H1 (cell line): ENCODE measurements around the gene SLC15A4. TPM values are rescaled to one million over a fixed set of nuclear protein-coding genes. Genes with fewer than 3 reads are reported as not detected.

Source experiments
- CTCF ChIA-PET: fragments of 300-600 bp; sonication (Branson Sonifier 250); formaldehyde crosslinking; loops from one replicate; lab custom pipeline; 2021; ENCODE audit not compliant: partially characterized antibody; lab: Charles Lee
- POLR2A ChIA-PET: fragments of 300-600 bp; sonication (Branson Sonifier 250); formaldehyde crosslinking; loops from one replicate; lab custom pipeline; 2021; ENCODE audit warnings: inconsistent platforms; ENCODE audit not compliant: partially characterized antibody; lab: Charles Lee
- DNase-seq, 2 experiments: peaks; one replicate each; pipeline versions ENCODE4 v3.0.0 to v3.0.0-alpha.2; 2010 to 2022; ENCODE audit warnings: low spot score in 2 of 2, low read depth in 1 of 2, mixed read lengths in 1 of 2
- FAIRE-seq: peaks from 2 replicates; lab custom pipeline; 2011; peaks lifted over from hg19 to GRCh38; lab: Jason Lieb, UNC
- H2AFZ ChIP-seq: 2 replicates; pipeline ENCODE4 v1.8.1; 2012; ENCODE audit warnings: low read length, inconsistent platforms
- H2AK5ac ChIP-seq: 2 replicates; pipeline ENCODE4 v1.6.1; 2013; ENCODE audit warnings: low read depth, low read length
- H2BK120ac ChIP-seq: replicated peaks from 2 replicates; pipeline ENCODE3; 2013; ENCODE audit warnings: low read depth, low read length, inconsistent platforms
- H2BK12ac ChIP-seq: 2 replicates; pipeline ENCODE4 v1.6.1; 2013; ENCODE audit warnings: low read depth, low read length
- H2BK15ac ChIP-seq: 2 replicates; pipeline ENCODE4 v1.6.1; 2013; ENCODE audit warnings: low read length
- H2BK20ac ChIP-seq: 2 replicates; pipeline ENCODE4 v1.6.1; 2013; ENCODE audit warnings: low read length
- H2BK5ac ChIP-seq: 2 replicates; pipeline ENCODE4 v1.6.1; 2013; ENCODE audit warnings: low read depth, low read length
- H3K14ac ChIP-seq: 2 replicates; pipeline ENCODE4 v1.6.1; 2013; ENCODE audit warnings: inconsistent platforms; ENCODE audit not compliant: insufficient read length
- H3K18ac ChIP-seq: 2 replicates; pipeline ENCODE4 v1.6.1; 2013; ENCODE audit warnings: low read length; ENCODE audit errors: extremely low read depth
- H3K23ac ChIP-seq: 2 replicates; pipeline ENCODE4 v1.6.1; 2013; ENCODE audit warnings: inconsistent platforms; ENCODE audit not compliant: insufficient read length
- H3K23me2 ChIP-seq: 2 replicates; pipeline ENCODE4 v1.6.1; 2013; ENCODE audit warnings: low read depth, low read length
- H3K27ac ChIP-seq: 2 replicates; pipeline ENCODE4 v1.6.1; 2011; ENCODE audit warnings: low read depth, low read length, inconsistent platforms
- H3K27me3 ChIP-seq, 4 experiments: replicated peaks in 1 of 4; 1 replicate in 1 of 4; 2 replicates in 3 of 4; pipeline versions ENCODE4 v1.6.1 to v1.8.1; 2011 to 2013; ENCODE audit warnings: low read length in 3 of 4, mild to moderate bottlenecking in 3 of 4, inconsistent platforms in 2 of 4, mixed read lengths in 2 of 4, moderate library complexity in 1 of 4; ENCODE audit not compliant: control insufficient read depth in 3 of 4, insufficient read depth in 3 of 4; ENCODE audit errors: extremely low read depth in 1 of 4
- H3K36me3 ChIP-seq, 4 experiments: 2 replicates each; pipeline versions ENCODE4 v1.6.1 to v1.8.1; 2011 to 2013; ENCODE audit warnings: mild to moderate bottlenecking in 4 of 4, low read length in 3 of 4, moderate library complexity in 2 of 4, control low read depth in 1 of 4, inconsistent platforms in 1 of 4; ENCODE audit not compliant: insufficient read depth in 4 of 4, control insufficient read depth in 2 of 4
- H3K4ac ChIP-seq: replicated peaks from 2 replicates; pipeline ENCODE3; 2013; ENCODE audit warnings: low read length, low read depth, mixed read lengths, inconsistent platforms; ENCODE audit not compliant: insufficient read length
- H3K4me1 ChIP-seq, 4 experiments: replicated peaks in 1 of 4; 1 replicate in 1 of 4; 2 replicates in 3 of 4; pipeline versions ENCODE4 v1.6.1 to v1.8.1; 2011 to 2013; ENCODE audit warnings: low read length in 3 of 4, inconsistent platforms in 2 of 4, mixed read lengths in 1 of 4; ENCODE audit not compliant: insufficient read depth in 4 of 4, control insufficient read depth in 3 of 4
- H3K4me2 ChIP-seq, 2 experiments: 2 replicates each; pipeline versions ENCODE4 v1.6.1 to v1.8.1; 2011 to 2013; ENCODE audit warnings: low read depth in 2 of 2, low read length in 2 of 2, control low read depth in 1 of 2, inconsistent platforms in 1 of 2, mild to moderate bottlenecking in 1 of 2; ENCODE audit not compliant: insufficient read depth in 1 of 2
- H3K4me3 ChIP-seq, 4 experiments: fragments of 200-600, 300-600 bp in 1 of 4; sonication (generic), shearing (Covaris generic), sonication (Bioruptor Twin) in 1 of 4; 2 replicates each; pipeline versions ENCODE4 v1.5.1 to v1.8.1; 2011 to 2016; ENCODE audit warnings: low read length in 4 of 4, low read depth in 3 of 4, control low read depth in 2 of 4, inconsistent platforms in 2 of 4, mild to moderate bottlenecking in 2 of 4, mixed read lengths in 1 of 4, moderate library complexity in 1 of 4; ENCODE audit not compliant: insufficient read depth in 2 of 4; ENCODE audit errors: extremely low read depth in 1 of 4
- H3K56ac ChIP-seq: replicated peaks from 2 replicates; pipeline ENCODE3; 2013; ENCODE audit warnings: low read depth, mild to moderate bottlenecking, mixed read lengths, low read length, inconsistent platforms; ENCODE audit not compliant: insufficient read length
- H3K79me1 ChIP-seq: 2 replicates; pipeline ENCODE4 v1.6.1; 2013; ENCODE audit warnings: low read depth, low read length, control low read depth
- H3K79me2 ChIP-seq, 2 experiments: 2 replicates each; pipeline versions ENCODE4 v1.6.1 to v1.8.1; 2012 to 2013; ENCODE audit warnings: low read length in 2 of 2, mild to moderate bottlenecking in 2 of 2, inconsistent platforms in 1 of 2; ENCODE audit not compliant: insufficient read depth in 2 of 2, control insufficient read depth in 1 of 2
- H3K9ac ChIP-seq, 4 experiments: replicated peaks in 1 of 4; 1 replicate in 1 of 4; 2 replicates in 3 of 4; pipeline versions ENCODE4 v1.6.1 to v1.8.1; 2011 to 2013; ENCODE audit warnings: low read depth in 3 of 4, low read length in 3 of 4, control low read depth in 2 of 4, mild to moderate bottlenecking in 2 of 4, moderate library complexity in 2 of 4, inconsistent platforms in 1 of 4; ENCODE audit errors: extremely low read depth in 1 of 4
- H3K9me3 ChIP-seq, 2 experiments: 2 replicates each; pipeline versions ENCODE4 v1.6.1 to v1.8.1; 2012 to 2013; ENCODE audit warnings: mild to moderate bottlenecking in 2 of 2, moderate library complexity in 2 of 2, control low read depth in 1 of 2, inconsistent platforms in 1 of 2, low read depth in 1 of 2, low read length in 1 of 2, mixed read lengths in 1 of 2; ENCODE audit not compliant: insufficient read depth in 2 of 2
- H4K20me1 ChIP-seq, 2 experiments: replicated peaks in 1 of 2; 2 replicates each; pipeline versions ENCODE3 to v1.8.1; 2011 to 2013; ENCODE audit warnings: inconsistent platforms in 2 of 2, low read length in 2 of 2, mild to moderate bottlenecking in 1 of 2; ENCODE audit not compliant: insufficient read depth in 2 of 2, control insufficient read depth in 1 of 2
- H4K5ac ChIP-seq: 2 replicates; pipeline ENCODE4 v1.6.1; 2013; ENCODE audit warnings: low read length, low read depth, mixed read lengths, inconsistent platforms; ENCODE audit not compliant: insufficient read length
- H4K8ac ChIP-seq: 2 replicates; pipeline ENCODE4 v1.8.0; 2013; ENCODE audit warnings: mild to moderate bottlenecking, moderate library complexity, low read length, inconsistent platforms; ENCODE audit not compliant: insufficient read depth; ENCODE audit errors: extremely low read depth
- H4K91ac ChIP-seq: replicated peaks from 2 replicates; pipeline ENCODE3; 2013; ENCODE audit warnings: low read length, mixed read lengths, inconsistent platforms; ENCODE audit not compliant: insufficient read length
- ATF3 ChIP-seq: IDR thresholded peaks from 2 replicates; pipeline ENCODE4 v1.6.1; 2011; ENCODE audit warnings: low read depth, mild to moderate bottlenecking, low read length; ENCODE audit not compliant: insufficient read depth
- BCL11A ChIP-seq, 2 experiments: IDR thresholded peaks; one replicate each; pipeline ENCODE4 v1.6.1; 2011; ENCODE audit warnings: low read depth in 2 of 2, low read length in 2 of 2, mild to moderate bottlenecking in 2 of 2
- E2F6 ChIP-seq: IDR thresholded peaks from 2 replicates; pipeline ENCODE4 v1.6.1; 2012; ENCODE audit warnings: inconsistent platforms
- EGR1 ChIP-seq: IDR thresholded peaks from 2 replicates; pipeline ENCODE4 v1.6.1; 2011; ENCODE audit warnings: low read depth, low read length, borderline replicate concordance
- HDAC2 ChIP-seq, 2 experiments: fragments of 300-600 bp in 1 of 2; sonication (generic) in 1 of 2; IDR thresholded peaks; 2 replicates each; pipeline ENCODE4 v1.6.1; 2011 to 2012; ENCODE audit warnings: low read depth in 2 of 2, low read length in 2 of 2, mild to moderate bottlenecking in 2 of 2, moderate library complexity in 2 of 2, borderline replicate concordance in 1 of 2, inconsistent platforms in 1 of 2
- JUND ChIP-seq: IDR thresholded peaks from 2 replicates; pipeline ENCODE4 v1.6.1; 2011; ENCODE audit warnings: mild to moderate bottlenecking, improper control_type of control experiment, low read length
- PHF8 ChIP-seq: fragments of 200-600 bp; sonication (generic); conservative IDR thresholded peaks from 2 replicates; pipeline ENCODE4 v1.7.1; 2012; ENCODE audit warnings: low read depth, mild to moderate bottlenecking, inconsistent platforms, low read length, moderate library complexity
- RAD21 ChIP-seq, 2 experiments: IDR thresholded peaks in 1 of 2; conservative IDR thresholded peaks in 1 of 2; 2 replicates each; pipeline ENCODE4 v1.6.1; 2011; ENCODE audit warnings: low read depth in 2 of 2, low read length in 2 of 2, improper control_type of control experiment in 1 of 2, inconsistent platforms in 1 of 2, mild to moderate bottlenecking in 1 of 2, moderate library complexity in 1 of 2
- SAP30 ChIP-seq: fragments of 300-600 bp; sonication (generic); IDR thresholded peaks from 2 replicates; pipeline ENCODE4 v1.7.1; 2012; ENCODE audit warnings: low read length, moderate library complexity, mild to moderate bottlenecking, inconsistent platforms; ENCODE audit not compliant: insufficient read depth, insufficient replicate concordance
- SP2 ChIP-seq: IDR thresholded peaks from 2 replicates; pipeline ENCODE4 v1.6.1; 2012; ENCODE audit warnings: mild to moderate bottlenecking, low read length, inconsistent platforms
- TBP ChIP-seq: IDR thresholded peaks from 2 replicates; pipeline ENCODE4 v1.6.1; 2011; ENCODE audit warnings: low read depth, low read length, improper control_type of control experiment
- YY1 ChIP-seq: IDR thresholded peaks from 2 replicates; pipeline ENCODE4 v1.6.1; 2011; ENCODE audit warnings: low read depth, mild to moderate bottlenecking, low read length
- WGBS, 2 experiments: shearing (Covaris generic) in 1 of 2; methylation state at CpG; one replicate each; pipeline versions ENCODE4 v1.1.6 to v1.1.7; 2013 to 2015; ENCODE audit warnings: low lambda C conversion rate in 2 of 2, mixed read lengths in 2 of 2, inconsistent platforms in 1 of 2, low coverage in 1 of 2, missing lambda C conversion rate in 1 of 2; ENCODE audit not compliant: insufficient replicate concordance in 2 of 2, insufficient coverage in 1 of 2, insufficient read length in 1 of 2; ENCODE audit errors: extremely low coverage in 1 of 2, missing lambda C conversion rate in 1 of 2; 5-methylcytosine and 5-hydroxymethylcytosine counted together
- polyA plus RNA-seq, 7 experiments: library from polyadenylated mRNA; depleted of rRNA in 3 of 7; stranded (reverse) in 5 of 7; unstranded in 2 of 7; fragments of >200 nt in 5 of 7; fragments of 200-250 nt in 2 of 7; gene quantifications; 1 replicate in 5 of 7; 2 replicates in 1 of 7; 4 replicates in 1 of 7; pipeline versions ENCODE4 v1.2.1 to v1.2.3, GENCODE V29; 2011 to 2013; ENCODE audit warnings: missing spikeins in 2 of 7, mixed read lengths in 2 of 7
- total RNA-seq: library from RNA; stranded (reverse); fragmentation: NEBNext Ultra II Directional; extraction: Animal tissue kit (Norgen Biotek cat#: 25700); gene quantifications from 2 replicates; pipeline ENCODE4 v1.2.1, GENCODE V29; 2021

Gene SLC15A4
- total and polyA plus RNA-seq, 2 of the 8 experiments (the other 6 are each of a cell fraction or from before 2014, with no cell fraction given) = 22.7 to 26.6 TPM

GRCh38 chr12:128843538-128843937, 19.8 kb upstream of the SLC15A4 start:
- Histone ChIP-seq H3K9ac (no peak overlapping the region), H3K79me1 (no peaks in the 10 kb centered on the region), H3K18ac (no peak overlapping the region), H3K4me2 (no peak overlapping the region), H3K14ac (no peak overlapping the region), H3K9me3 (no peaks in the 10 kb centered on the region), H4K5ac (no peak overlapping the region), H3K27ac (no peak overlapping the region), H2AFZ (no peak overlapping the region), H2BK20ac (no peak overlapping the region), H3K79me2 (no peaks in the 10 kb centered on the region), H2BK120ac (no peak overlapping the region), H3K4ac (no peak overlapping the region), H3K4me1 (peaks cover 0 to 2% (median under 1%) of the 10 kb centered on the region in 4 experiments; a peak in 2 of 7 replicates), H3K23me2 (no peaks in the 10 kb centered on the region), H2BK15ac (no peak overlapping the region), H3K27me3 (no peaks in the 10 kb centered on the region), H3K23ac (no peak overlapping the region), H2BK5ac (no peak overlapping the region), H3K4me3 (no peak overlapping the region), H4K8ac (no peak overlapping the region), H3K36me3 (no peaks in the 10 kb centered on the region), H3K56ac (no peak overlapping the region), H2AK5ac (no peak overlapping the region), H4K20me1 (no peaks in the 10 kb centered on the region), H2BK12ac (no peak overlapping the region), H4K91ac (no peak overlapping the region)
- 87% methylated on average over 4 of the region's 4 CpGs; no CpG with 5 or more reads in 1 of the 2 experiments for WGBS, 2 experiments
- ChIA-PET CTCF (interaction anchor here (0.7 kb wide), 1 partner anchor 16 kb away, joined by 3 read pairs; no protein-coding TSS in a partner anchor), POLR2A (interaction anchor here (0.8 to 1.2 kb wide), 2 partner anchors 16 to 19 kb away, joined by 3 to 4 read pairs; partner anchors contain the start of gene SLC15A4)
- DNase-seq (no peak), FAIRE-seq (no peak)
- TF ChIP-seq EGR1 (no peak), BCL11A (IDR thresholded peaks at IDR 0.05; ENCODE audit: low read depth in 2 of 2, low read length in 2 of 2) (no peak), ATF3 (no peak), HDAC2 (IDR thresholded peaks at IDR 0.05; ENCODE audit: borderline replicate concordance in 1 of 2, low read depth in 2 of 2, low read length in 2 of 2) (no peak), YY1 (no peak), JUND (no peak), RAD21 (IDR thresholded peaks at IDR 0.05 in 1 of 2, conservative IDR thresholded peaks at IDR 0.05 in 1 of 2; ENCODE audit: low read depth in 2 of 2, low read length in 2 of 2) (no peak), SAP30 (no peak), SP2 (no peak), TBP (no peak), E2F6 (no peak), PHF8 (no peak)
